Prostate gland (tissue), 2 donors: ENCODE data around the gene KCTD17. TPM values are rescaled to one million over a fixed set of nuclear protein-coding genes. Genes with fewer than 3 reads are reported as not detected.

Experiments used
- DNase-seq: peaks from one replicate; pipeline ENCODE4 v3.0.0-alpha.2; 2019; ENCODE audit warnings: low spot score
- H3K27ac ChIP-seq, 2 donors: fragments of 200-600 bp; sonication (generic); 2 replicates each; pipeline ENCODE4 v1.5.1; 2017 to 2019
- H3K27me3 ChIP-seq: fragments of 200-600 bp; sonication (generic); replicated peaks from 2 replicates; pipeline ENCODE4 v1.5.1; 2019; ENCODE audit not compliant: insufficient read depth
- H3K36me3 ChIP-seq, 2 donors: fragments of 200-600 bp; sonication (generic); 1 replicate in 1 of 2; 2 replicates in 1 of 2; pipeline versions ENCODE4 v1.5.1 to v1.8.1; 2017 to 2019
- H3K4me1 ChIP-seq: fragments of 200-600 bp; sonication (generic); replicated peaks from 2 replicates; pipeline ENCODE4 v1.5.1; 2019
- H3K4me3 ChIP-seq, 2 donors: fragments of 200-600 bp; sonication (generic); 2 replicates each; pipeline ENCODE4 v1.5.1; 2017 to 2019
- H3K9me3 ChIP-seq: fragments of 200-600 bp; sonication (generic); 2 replicates; pipeline ENCODE4 v1.5.1; 2017
- POLR2A ChIP-seq: fragments of 450-650 bp; IDR thresholded peaks from one replicate; pipeline ENCODE4 v1.6.1; 2016; ENCODE audit warnings: antibody characterized with exemption, mild to moderate bottlenecking
- POLR2AphosphoS5 ChIP-seq: sonication (generic); formaldehyde crosslinking; IDR thresholded peaks from one replicate; pipeline ENCODE4 v1.6.1; 2017; ENCODE audit warnings: antibody characterized with exemption
- WGBS: methylation state at CpG from one replicate; pipeline ENCODE4 v1.1.5; 2018; 5-methylcytosine and 5-hydroxymethylcytosine counted together
- intact Hi-C: fragments of 100-400 bp; cut with DNase I; formaldehyde crosslinking; loops from one replicate; pipeline ENCODE4 v1.14.2; 2022
- total RNA-seq, 2 donors: library from RNA; depleted of rRNA; stranded (reverse); fragments of >200 nt; gene quantifications; one replicate each; pipeline ENCODE4 v1.1.0, GENCODE V29; 2016
- TF ChIP-seq, protein P1 (sequence below), 4 experiments: fragments of 200-600 bp in 2 of 4; fragments of 450-650 bp in 2 of 4; sonication (generic) in 2 of 4; IDR thresholded peaks; 1 replicate in 3 of 4; 2 replicates in 1 of 4; pipeline ENCODE4 v1.5.1; 2016 to 2019; ENCODE audit warnings: antibody characterized with exemption in 4 of 4, mild to moderate bottlenecking in 2 of 4, moderate library complexity in 2 of 4

The KCTD17 gene
- total RNA-seq, 2 donors from 2014 or later = 7.8 to 32.4 TPM

DNA sequence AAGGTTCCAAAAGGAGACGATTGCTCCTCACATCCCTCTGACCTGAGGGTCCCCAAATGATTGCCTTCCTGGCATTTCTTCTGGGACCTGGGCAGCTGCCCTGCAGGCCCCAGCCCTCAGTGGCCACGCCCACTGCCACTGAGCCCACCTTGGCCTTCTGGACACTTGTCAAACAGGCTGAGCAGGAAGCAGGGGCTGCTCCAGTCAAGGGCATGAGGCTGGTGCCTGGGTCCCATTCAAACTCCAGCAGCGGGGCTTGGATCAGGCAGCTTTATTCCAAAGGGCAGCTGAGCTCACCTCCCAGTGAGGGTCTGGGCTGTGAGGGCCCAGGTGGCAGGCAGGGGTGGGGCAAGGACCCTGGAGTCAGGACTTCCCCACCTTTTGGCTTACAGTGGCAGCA lies 13.6 kb downstream of the KCTD17 start:
- H3K4me3 ChIP-seq = no peak overlapping the region
- TF ChIP-seq POLR2A (no peak), POLR2AphosphoS5 (no peak)
- TF ChIP-seq, protein P1, sequence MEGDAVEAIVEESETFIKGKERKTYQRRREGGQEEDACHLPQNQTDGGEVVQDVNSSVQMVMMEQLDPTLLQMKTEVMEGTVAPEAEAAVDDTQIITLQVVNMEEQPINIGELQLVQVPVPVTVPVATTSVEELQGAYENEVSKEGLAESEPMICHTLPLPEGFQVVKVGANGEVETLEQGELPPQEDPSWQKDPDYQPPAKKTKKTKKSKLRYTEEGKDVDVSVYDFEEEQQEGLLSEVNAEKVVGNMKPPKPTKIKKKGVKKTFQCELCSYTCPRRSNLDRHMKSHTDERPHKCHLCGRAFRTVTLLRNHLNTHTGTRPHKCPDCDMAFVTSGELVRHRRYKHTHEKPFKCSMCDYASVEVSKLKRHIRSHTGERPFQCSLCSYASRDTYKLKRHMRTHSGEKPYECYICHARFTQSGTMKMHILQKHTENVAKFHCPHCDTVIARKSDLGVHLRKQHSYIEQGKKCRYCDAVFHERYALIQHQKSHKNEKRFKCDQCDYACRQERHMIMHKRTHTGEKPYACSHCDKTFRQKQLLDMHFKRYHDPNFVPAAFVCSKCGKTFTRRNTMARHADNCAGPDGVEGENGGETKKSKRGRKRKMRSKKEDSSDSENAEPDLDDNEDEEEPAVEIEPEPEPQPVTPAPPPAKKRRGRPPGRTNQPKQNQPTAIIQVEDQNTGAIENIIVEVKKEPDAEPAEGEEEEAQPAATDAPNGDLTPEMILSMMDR (IDR thresholded peaks at IDR 0.05) = no peak
- no peak overlapping the region for H3K27ac ChIP-seq
- no peak for DNase-seq
- no peaks in the 10 kb centered on the region for H3K9me3 ChIP-seq
- peaks cover 9% of the 10 kb centered on the region for H3K27me3 ChIP-seq
- no peaks in the 10 kb centered on the region for H3K36me3 ChIP-seq
- WGBS = 57% methylated on average over 3 of the region's 3 CpGs
- intact Hi-C loops = no loop called here
- H3K4me1 ChIP-seq = no peaks in the 10 kb centered on the region

DNA sequence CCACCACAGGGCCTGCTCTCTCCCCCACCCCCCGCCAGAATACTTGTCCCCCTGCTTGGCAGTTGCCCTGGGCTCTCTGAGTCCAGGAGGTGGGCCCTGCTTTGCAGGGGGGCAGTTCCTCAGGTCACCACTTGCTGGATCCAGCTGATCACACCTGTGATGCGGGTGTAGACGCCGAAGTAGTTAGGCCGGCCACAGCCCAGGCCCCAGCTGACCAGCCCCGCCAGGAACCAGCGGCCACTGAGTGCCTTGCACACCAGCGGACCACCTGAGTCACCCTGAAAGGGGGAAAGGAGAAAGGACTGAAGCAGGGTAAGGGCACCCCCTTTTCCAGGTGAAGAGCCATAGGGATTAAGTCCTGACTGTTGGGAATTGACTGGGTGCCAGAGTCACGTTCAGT lies 14.4 kb downstream of the KCTD17 start:
- TF ChIP-seq, protein P1 (IDR thresholded peaks at IDR 0.05) = no peak
- no peak for TF ChIP-seq POLR2A
- no peak overlapping the region for H3K4me3 ChIP-seq
- no peaks in the 10 kb centered on the region for H3K9me3 ChIP-seq
- WGBS = 81% methylated on average over 9 of the region's 9 CpGs
- H3K36me3 ChIP-seq = no peaks in the 10 kb centered on the region
- DNase-seq = no peak
- intact Hi-C loops = no loop called here
- H3K27ac ChIP-seq = no peak overlapping the region
- H3K4me1 ChIP-seq = no peaks in the 10 kb centered on the region
- H3K27me3 ChIP-seq = peaks cover 9% of the 10 kb centered on the region

- no peak for DNase-seq
- TF ChIP-seq POLR2A = no peak
- TF ChIP-seq POLR2AphosphoS5 = no peak
- TF ChIP-seq, protein P1 (IDR thresholded peaks at IDR 0.05) = no peak
- WGBS = 78% methylated on average over 10 of the region's 10 CpGs
- Histone ChIP-seq H3K4me1 (no peaks in the 10 kb centered on the region), H3K4me3 (no peak overlapping the region), H3K27me3 (peaks cover 9% of the 10 kb centered on the region), H3K9me3 (no peaks in the 10 kb centered on the region), H3K27ac (no peak overlapping the region), H3K36me3 (no peaks in the 10 kb centered on the region)
- intact Hi-C loops = no loop called here
Observed at GRCh38 chr22:37067428-37067827, 15.9 kb downstream of the KCTD17 start.

GRCh38 chr22:37068859-37069258 lies 17.3 kb downstream of the KCTD17 start:
- H3K4me1 ChIP-seq = no peaks in the 10 kb centered on the region
- no peak overlapping the region for H3K27ac ChIP-seq
- TF ChIP-seq, protein P1 (IDR thresholded peaks at IDR 0.05) = no peak
- no peak for TF ChIP-seq POLR2AphosphoS5
- TF ChIP-seq POLR2A = no peak
- H3K36me3 ChIP-seq = no peaks in the 10 kb centered on the region
- H3K27me3 ChIP-seq = peaks cover 9% of the 10 kb centered on the region
- no peaks in the 10 kb centered on the region for H3K9me3 ChIP-seq
- 1% methylated on average over 17 of the region's 36 CpGs for WGBS
- no peak overlapping the region for H3K4me3 ChIP-seq
- no peak for DNase-seq
- intact Hi-C loops = no loop called here

DNA sequence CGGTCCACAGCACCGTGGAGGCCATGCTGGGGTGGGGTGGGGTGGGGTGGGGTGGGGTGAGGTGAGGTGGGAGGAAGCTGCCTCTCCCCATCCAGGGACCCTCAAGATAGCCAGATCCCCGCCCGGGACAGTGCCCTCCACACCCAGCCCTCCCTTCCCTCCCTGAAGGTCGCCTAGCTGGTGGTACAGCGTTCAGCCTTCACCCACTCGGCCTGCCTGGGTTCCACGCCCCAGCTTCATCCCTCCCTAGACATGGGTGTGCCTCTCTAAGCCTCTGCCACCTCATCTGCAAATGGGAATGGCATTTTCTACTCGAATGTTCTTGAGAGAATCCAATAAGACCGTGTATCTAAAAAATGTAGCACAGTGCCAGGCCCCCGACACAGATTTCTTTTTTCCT lies 17.8 kb downstream of the KCTD17 start:
- intact Hi-C loops = no loop called here
- Histone ChIP-seq H3K4me3 (no peak overlapping the region), H3K27ac (no peak overlapping the region), H3K4me1 (no peaks in the 10 kb centered on the region), H3K27me3 (peaks cover 9% of the 10 kb centered on the region), H3K36me3 (no peaks in the 10 kb centered on the region), H3K9me3 (no peaks in the 10 kb centered on the region)
- DNase-seq = no peak
- no peak for TF ChIP-seq POLR2A
- TF ChIP-seq, protein P1 (IDR thresholded peaks at IDR 0.05) = no peak
- no peak for TF ChIP-seq POLR2AphosphoS5
- 35% methylated on average over 10 of the region's 11 CpGs for WGBS
